GM12878 (cell line): ENCODE data around the gene TRIM47.

Source experiments
- ASH2L ChIP-seq: fragments of 300-600, 200-600 bp; sonication (generic); IDR thresholded peaks from 2 replicates; pipeline ENCODE4 v1.6.1; 2017; ENCODE audit warnings: low read depth, mild to moderate bottlenecking, borderline replicate concordance
- EZH2 ChIP-seq: IDR thresholded peaks from 2 replicates; pipeline ENCODE4 v1.6.1; 2012; ENCODE audit warnings: low read depth, mild to moderate bottlenecking, control low read depth, inconsistent platforms, low read length, borderline replicate concordance; ENCODE audit not compliant: control insufficient read depth
- FOXM1 ChIP-seq: IDR thresholded peaks from 2 replicates; pipeline ENCODE4 v1.6.1; 2012; ENCODE audit warnings: low read depth, mild to moderate bottlenecking, inconsistent platforms, low read length, moderate library complexity
- HCFC1 ChIP-seq: fragments of 150-350 bp; IDR thresholded peaks from 2 replicates; pipeline ENCODE4 v1.6.1; 2014; ENCODE audit warnings: low read length
- POLR2AphosphoS5 ChIP-seq: IDR thresholded peaks from 2 replicates; pipeline ENCODE4 v1.6.1; 2011; ENCODE audit warnings: mild to moderate bottlenecking, low read length, inconsistent platforms
- RAD21 ChIP-seq: IDR thresholded peaks from 2 replicates; pipeline ENCODE4 v1.6.1; 2011; ENCODE audit warnings: mild to moderate bottlenecking, low read depth, low read length, moderate library complexity; ENCODE audit not compliant: insufficient read depth

DNA sequence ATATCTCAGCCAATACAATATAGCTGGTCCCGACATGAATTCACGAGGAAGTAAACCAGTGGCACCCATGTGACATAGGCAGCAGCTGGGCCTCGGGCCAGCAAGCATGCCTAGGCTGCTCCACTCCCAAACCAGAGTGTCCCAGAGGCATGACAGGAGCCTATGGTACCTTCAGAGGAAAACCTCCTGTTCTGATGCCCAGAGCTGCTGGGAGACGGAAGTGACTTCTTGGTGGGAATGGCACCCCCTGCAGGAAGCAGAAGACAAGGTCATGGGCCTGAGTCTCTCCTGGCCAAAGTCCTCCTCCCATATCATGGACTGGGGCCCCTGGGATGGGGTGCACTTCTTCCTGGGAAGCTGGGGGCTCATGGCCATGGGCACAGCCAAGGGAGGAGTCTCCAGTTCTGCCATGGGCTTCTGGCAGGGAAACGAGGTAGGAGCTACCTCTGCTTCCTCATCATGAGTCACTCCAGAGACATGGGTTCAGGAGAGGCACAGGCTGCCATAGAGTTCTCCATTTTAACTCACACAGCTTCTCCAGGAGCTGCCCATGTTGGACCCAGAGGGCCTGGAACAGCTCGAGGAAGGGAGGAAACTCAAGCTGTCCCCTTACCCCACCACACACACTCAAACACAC lies 49.0 kb upstream of the TRIM47 start:
- TF ChIP-seq ASH2L (no peak), RAD21 (no peak), EZH2 (no peak), POLR2AphosphoS5 (no peak), FOXM1 (no peak), HCFC1 (no peak)
